GM19239 (cell line): ENCODE results near the gene LCT.

Source experiments
- DNase-seq: peaks from one replicate; pipeline ENCODE4 v3.0.0; 2011; ENCODE audit warnings: low spot score; ENCODE audit not compliant: insufficient read length
- FAIRE-seq: peaks from 2 replicates; lab custom pipeline; 2011; peaks lifted over from hg19 to GRCh38; lab: Jason Lieb, UNC

Gene LCT

GRCh38 chr2:135755573-135755972 lies 81.4 kb downstream of the LCT start:
- FAIRE-seq (no peak), DNase-seq (no peak)

- DNase-seq = no peak
- FAIRE-seq = no peak
These were observed 91.4 kb downstream of the LCT start for GRCh38 chr2:135745545-135745944.

- DNase-seq (no peak), FAIRE-seq (peak; percentile 88)
These were observed 92.1 kb downstream of the LCT start for GRCh38 chr2:135744760-135745314.

GRCh38 chr2:135743860-135744259 lies 93.1 kb downstream of the LCT start:
- no peak for FAIRE-seq
- DNase-seq = no peak

GRCh38 chr2:135742325-135742757 lies 94.6 kb downstream of the LCT start:
- FAIRE-seq = peak; percentile 96
- DNase-seq = peak; percentile 27

- DNase-seq = peak; percentile 86
- FAIRE-seq = peak; percentile 97
These were observed 95.3 kb downstream of the LCT start, which contains the start of gene UBXN4 for GRCh38 chr2:135741395-135742324. Gene UBXN4, plus strand, starts transcription at chr2:135741855. Its CDS starts 75 bp downstream, at chr2:135741930.

- DNase-seq = no peak
- no peak for FAIRE-seq
These were observed 96.0 kb downstream of the LCT start for GRCh38 chr2:135741043-135741394.

GRCh38 chr2:135740206-135740605 lies 96.8 kb downstream of the LCT start:
- no peak for DNase-seq
- FAIRE-seq = no peak
